GM12874 (cell line): Measurements from ENCODE around the gene TEKT2.

Experiments used
- CTCF ChIP-seq: IDR thresholded peaks from 2 replicates; pipeline ENCODE4 v1.5.1; 2011; ENCODE audit warnings: low read depth, mild to moderate bottlenecking, control low read depth, low read length, moderate library complexity; ENCODE audit not compliant: insufficient read depth

The TEKT2 gene

GRCh38 chr1:36097693-36098585 is 14.0 kb downstream of the TEKT2 start:
- TF ChIP-seq CTCF = no peak

- no peak for TF ChIP-seq CTCF
These were observed 14.9 kb downstream of the TEKT2 start for GRCh38 chr1:36098650-36099365.

GRCh38 chr1:36099681-36100341 is 15.9 kb downstream of the TEKT2 start:
- TF ChIP-seq CTCF = peak; percentile 83

GRCh38 chr1:36100376-36100775 is 16.5 kb downstream of the TEKT2 start:
- no peak for TF ChIP-seq CTCF

GRCh38 chr1:36101546-36101945 is 17.7 kb downstream of the TEKT2 start:
- no peak for TF ChIP-seq CTCF

- no peak for TF ChIP-seq CTCF
These were observed 22.4 kb downstream of the TEKT2 start for GRCh38 chr1:36106269-36106668.

GRCh38 chr1:36107394-36107793 is 23.5 kb downstream of the TEKT2 start:
- no peak for TF ChIP-seq CTCF
